GM12874 (cell line): ENCODE results near the gene ANKS3.

ENCODE experiments used
- TF ChIP-seq, protein P1 (sequence below): IDR thresholded peaks from 2 replicates; pipeline ENCODE4 v1.5.1; 2011; ENCODE audit warnings: low read depth, mild to moderate bottlenecking, control low read depth, low read length, moderate library complexity; ENCODE audit not compliant: insufficient read depth

The ANKS3 gene

DNA sequence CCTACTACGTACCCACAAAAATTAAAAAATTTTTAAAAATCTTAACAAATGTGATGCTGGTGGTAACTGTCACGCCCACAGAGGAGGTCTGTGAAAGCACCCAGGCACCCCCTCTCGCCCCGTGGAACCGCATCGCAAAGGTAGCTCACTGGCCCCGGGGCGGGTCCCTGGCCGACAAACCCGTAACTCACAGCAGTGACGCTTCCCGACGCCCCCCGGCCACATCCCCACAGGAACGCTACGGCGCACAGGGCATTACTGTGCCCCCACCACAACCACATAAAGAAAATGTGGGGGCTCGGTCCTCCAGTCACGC, 366 bp downstream of the ANKS3 start:
- TF ChIP-seq, protein P1, sequence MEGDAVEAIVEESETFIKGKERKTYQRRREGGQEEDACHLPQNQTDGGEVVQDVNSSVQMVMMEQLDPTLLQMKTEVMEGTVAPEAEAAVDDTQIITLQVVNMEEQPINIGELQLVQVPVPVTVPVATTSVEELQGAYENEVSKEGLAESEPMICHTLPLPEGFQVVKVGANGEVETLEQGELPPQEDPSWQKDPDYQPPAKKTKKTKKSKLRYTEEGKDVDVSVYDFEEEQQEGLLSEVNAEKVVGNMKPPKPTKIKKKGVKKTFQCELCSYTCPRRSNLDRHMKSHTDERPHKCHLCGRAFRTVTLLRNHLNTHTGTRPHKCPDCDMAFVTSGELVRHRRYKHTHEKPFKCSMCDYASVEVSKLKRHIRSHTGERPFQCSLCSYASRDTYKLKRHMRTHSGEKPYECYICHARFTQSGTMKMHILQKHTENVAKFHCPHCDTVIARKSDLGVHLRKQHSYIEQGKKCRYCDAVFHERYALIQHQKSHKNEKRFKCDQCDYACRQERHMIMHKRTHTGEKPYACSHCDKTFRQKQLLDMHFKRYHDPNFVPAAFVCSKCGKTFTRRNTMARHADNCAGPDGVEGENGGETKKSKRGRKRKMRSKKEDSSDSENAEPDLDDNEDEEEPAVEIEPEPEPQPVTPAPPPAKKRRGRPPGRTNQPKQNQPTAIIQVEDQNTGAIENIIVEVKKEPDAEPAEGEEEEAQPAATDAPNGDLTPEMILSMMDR: no peak

DNA sequence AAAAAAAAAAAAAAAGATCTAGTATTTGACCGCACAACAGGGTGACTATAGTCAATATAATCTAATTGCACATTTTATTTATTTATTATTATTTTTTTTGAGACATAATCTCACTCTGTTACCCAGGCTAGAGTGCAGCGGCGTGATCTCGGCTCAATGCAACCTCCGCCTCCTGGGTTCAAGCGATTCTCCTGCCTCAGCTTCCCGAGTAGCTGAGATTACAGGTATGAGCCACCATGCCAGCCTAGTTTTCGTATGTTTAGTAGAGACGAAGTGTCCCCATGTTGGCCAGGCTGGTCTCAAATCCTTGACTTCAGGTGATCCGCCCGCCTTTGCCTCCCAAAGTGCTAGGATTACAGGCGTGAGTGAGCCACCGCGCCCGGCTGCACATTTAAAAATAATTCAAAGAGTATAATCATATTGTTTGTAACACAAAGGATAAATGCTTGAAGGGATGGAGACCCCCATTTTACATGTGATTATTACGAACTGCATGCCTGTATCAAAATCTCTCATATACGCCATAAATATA, 794 bp downstream of the ANKS3 start:
- TF ChIP-seq, protein P1: no peak

DNA sequence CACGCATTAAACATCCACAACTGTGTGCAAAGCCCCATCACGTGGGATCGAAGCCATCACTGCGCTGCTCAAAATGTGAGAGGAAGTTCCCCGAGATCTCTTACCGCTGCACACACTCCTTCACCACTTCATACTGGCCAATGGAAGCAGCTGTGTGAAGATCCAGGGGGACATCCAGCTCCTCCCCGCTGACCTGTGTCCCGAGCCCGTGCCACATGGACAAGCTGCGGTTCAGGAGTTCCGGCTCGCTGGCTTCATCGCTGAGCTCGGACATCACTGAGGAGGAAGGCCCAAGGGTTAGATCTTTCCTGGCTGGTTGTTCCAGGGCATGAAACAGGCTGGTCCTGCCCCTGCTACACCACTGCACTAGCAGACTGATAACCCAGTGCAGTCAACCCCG, 4.2 kb downstream of the ANKS3 start:
- TF ChIP-seq, protein P1: no peak

DNA sequence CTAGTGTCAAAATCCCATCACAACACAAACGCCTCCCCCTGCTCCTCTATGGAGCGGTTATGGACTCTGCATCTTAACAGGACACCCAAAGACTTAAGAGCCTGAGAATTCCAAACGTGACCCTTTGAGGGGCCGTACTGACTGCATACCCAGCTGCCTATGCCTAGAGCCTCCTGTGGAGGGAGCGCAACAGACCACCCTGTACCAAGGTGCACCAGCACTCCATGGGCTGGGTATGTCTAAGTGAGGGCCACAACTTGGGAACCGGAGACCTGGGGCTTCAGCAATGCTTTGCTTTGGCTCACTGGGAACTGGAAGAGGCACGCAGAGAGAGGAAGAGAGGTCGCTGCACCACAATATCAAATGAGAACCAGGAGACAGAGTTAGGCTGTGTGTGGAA, 5.4 kb downstream of the ANKS3 start:
- TF ChIP-seq, protein P1: no peak

DNA sequence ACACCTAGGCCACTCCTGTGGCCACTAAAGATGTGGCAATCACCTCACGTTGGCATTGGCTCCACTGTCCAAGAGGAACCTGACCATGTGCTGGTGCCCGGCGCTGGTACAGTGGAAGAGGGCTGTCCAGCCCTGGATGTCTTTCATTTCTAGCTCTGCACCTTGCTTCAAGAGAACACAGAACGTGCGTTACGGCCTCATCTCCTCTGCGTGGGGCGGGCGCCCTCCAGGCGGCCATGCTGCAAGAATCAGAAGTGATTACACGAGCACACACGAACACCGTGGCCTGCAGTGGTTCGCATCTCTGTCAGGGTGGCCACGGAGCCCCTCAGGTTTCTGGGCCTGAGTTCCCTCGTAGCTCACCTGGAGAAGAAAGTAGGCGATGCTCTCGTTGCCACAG, 7.5 kb downstream of the ANKS3 start:
- TF ChIP-seq, protein P1: no peak

DNA sequence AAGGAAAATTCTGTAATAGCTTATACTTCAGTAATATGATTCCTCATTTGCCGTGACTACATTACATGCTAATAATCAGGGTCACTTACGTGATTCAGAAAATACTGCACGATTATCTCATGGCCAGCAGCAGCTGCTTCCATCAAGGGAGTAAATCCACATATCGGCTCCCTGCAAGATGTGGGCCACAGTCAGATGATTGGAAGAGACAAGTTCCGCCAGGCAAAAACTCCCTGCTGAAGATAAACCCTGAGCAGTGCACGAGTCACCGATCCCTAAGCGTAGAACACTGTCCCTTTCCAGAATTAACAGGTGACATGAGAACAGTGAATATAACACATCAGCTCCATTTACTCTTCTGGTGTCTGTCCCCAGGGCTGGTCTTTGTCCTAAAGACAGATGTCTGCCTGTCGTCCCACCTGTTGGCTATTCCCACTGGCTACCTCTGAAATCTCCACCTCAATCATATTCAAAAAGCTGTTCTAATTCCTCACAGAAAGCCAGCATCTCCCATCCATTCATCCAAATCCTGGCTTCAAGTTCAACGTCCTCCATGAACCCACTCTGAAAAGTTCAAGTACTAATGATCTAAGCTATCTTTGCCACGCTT, 9.3 kb downstream of the ANKS3 start:
- TF ChIP-seq, protein P1: no peak

DNA sequence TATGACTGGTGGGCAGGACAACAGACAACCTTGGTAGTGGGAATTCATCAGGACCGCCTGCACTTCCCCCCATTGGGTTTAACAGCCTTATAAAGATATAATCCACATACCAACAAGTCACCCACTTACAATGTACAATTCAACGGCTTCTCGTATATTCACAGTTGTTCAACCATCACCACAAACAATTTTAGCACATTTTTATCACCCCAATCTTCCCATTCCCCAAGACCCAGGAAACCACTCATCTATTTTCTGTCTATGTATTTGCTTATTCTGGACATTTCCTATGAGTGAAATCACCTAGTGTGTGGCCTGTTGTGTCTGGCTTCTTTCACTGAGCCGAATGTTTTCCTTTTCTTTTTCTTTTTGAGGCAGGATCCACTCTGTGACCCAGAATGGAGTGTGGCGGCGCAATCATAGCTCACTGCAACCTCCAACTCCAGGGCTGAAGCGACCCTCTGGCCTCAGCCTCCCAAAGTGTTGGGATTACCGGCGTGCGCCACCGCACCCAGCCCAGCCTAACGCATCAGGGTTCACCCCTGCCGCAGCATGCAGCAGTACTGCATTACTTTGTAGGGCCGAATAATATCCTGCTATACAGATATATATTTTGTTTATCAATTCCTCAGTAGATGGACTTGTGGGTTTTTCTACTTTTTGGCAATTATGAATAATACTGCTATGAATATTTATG, 10.9 kb downstream of the ANKS3 start:
- TF ChIP-seq, protein P1: no peak
